Measurements from ENCODE around the gene SDK2. TPM values are rescaled to one million over a fixed set of nuclear protein-coding genes. Genes with fewer than 3 reads are reported as not detected.
A peak's percentile ranks its signal among the peaks of the same experiment; 100 is the strongest.

SDK2 gene
- total and polyA plus RNA-seq, 2 of the 8 experiments (the other 6 are each of a cell fraction or from before 2014, with no cell fraction given): 3.9 to 4.1 TPM

- TF ChIP-seq ZNF274 (IDR thresholded peaks at IDR 0.05; ENCODE audit: borderline replicate concordance, extremely low read depth, low read length) (no peak), CREB1 (IDR thresholded peaks at IDR 0.05) (no peak), KDM1A (IDR thresholded peaks at IDR 0.05; ENCODE audit: borderline replicate concordance, low read length) (no peak), TEAD4 (IDR thresholded peaks at IDR 0.05; ENCODE audit: low read depth, low read length) (no peak), CTCF (IDR thresholded peaks at IDR 0.05; ENCODE audit: control extremely low read depth in 1 of 3, insufficient read depth in 1 of 3, low read depth in 1 of 3, low read length in 3 of 3) (peak; percentile 83 to 89 (median 87)), JUN (IDR thresholded peaks at IDR 0.05; ENCODE audit: low read depth, low read length) (no peak)
These were observed 13.3 kb upstream of the SDK2 start (continued) for GRCh38 chr17:73657473-73658116.
